ENCODE results near the gene APBA3. TPM values are rescaled to one million over a fixed set of nuclear protein-coding genes. Genes with fewer than 3 reads are reported as not detected.

The APBA3 gene
- total RNA-seq, 2 experiments from 2014 or later, result 45.8 to 50.0 TPM

- no peak for ATAC-seq (ENCODE audit: poor library complexity)
- peaks cover 14 to 15% of the 10 kb centered on the region in 2 experiments for H3K27me3 ChIP-seq (ENCODE audit: control insufficient read depth in 1 of 2, insufficient read depth in 2 of 2, low read length in 2 of 2)
- Mint-ChIP-seq H3K27ac (no peak overlapping the region), H3K4me1 (ENCODE audit: low read depth) (peaks cover 4% of the 10 kb centered on the region), H3K36me3 (ENCODE audit: low read depth) (no peaks in the 10 kb centered on the region), H3K27me3 (peaks cover 8% of the 10 kb centered on the region), H3K4me3 (peak overlapping the region; percentile 82), H3K9me3 (no peaks in the 10 kb centered on the region)
- intact Hi-C loops (cut with DNase I, micrococcal nuclease), result loop anchor here (1.0 to 2.0 kb wide), 2 partner anchors 39 to 100 kb away; partner anchors contain the start of gene APBA3 (in 1 of the 2)
- H3K4me3 ChIP-seq (ENCODE audit: low read length), result peak overlapping the region; percentile 62
- no peak for DNase-seq
- H3K4me1 ChIP-seq (ENCODE audit: insufficient read depth, low read length), result peaks cover 33% of the 10 kb centered on the region
- H3K9me3 ChIP-seq (ENCODE audit: control insufficient read depth in 1 of 2, insufficient read depth in 1 of 2, low read length in 2 of 2), result peaks cover 0 to 5% of the 10 kb centered on the region in 2 experiments
- no peak overlapping the region for H3K27ac ChIP-seq (ENCODE audit: low read depth in 1 of 2, low read length in 2 of 2)
- ChIA-PET POLR2A (interaction anchor here (0.7 to 3.2 kb wide), 8 partner anchors 17 to 101 kb away, joined by 3 to 28 read pairs (median 4); partner anchors contain the start of genes APBA3 and MRPL54), CTCF (interaction anchor here (0.6 to 1.3 kb wide), 2 partner anchors 13 to 41 kb away, joined by 3 read pairs; partner anchors contain the start of gene MRPL54)
- TF ChIP-seq CTCF (IDR thresholded peaks at IDR 0.05), result no peak
- no peaks in the 10 kb centered on the region for H3K36me3 ChIP-seq (ENCODE audit: insufficient read depth, low read length)
Observed at GRCh38 chr19:3721887-3722442, 39.5 kb downstream of the APBA3 start.

GRCh38 chr19:3721131-3721886 is 40.2 kb downstream of the APBA3 start:
- no peaks in the 10 kb centered on the region for H3K36me3 Mint-ChIP-seq (ENCODE audit: low read depth)
- no peaks in the 10 kb centered on the region for H3K9me3 Mint-ChIP-seq
- DNase-seq (peak; percentile 82 to 94 (median 88)), ATAC-seq (ENCODE audit: poor library complexity) (peak; percentile 96)
- peak overlapping the region; percentile 82 for H3K4me3 Mint-ChIP-seq
- Histone ChIP-seq H3K4me1 (ENCODE audit: insufficient read depth, low read length) (peaks cover 33% of the 10 kb centered on the region), H3K27me3 (ENCODE audit: control insufficient read depth in 1 of 2, insufficient read depth in 2 of 2, low read length in 2 of 2) (peaks cover 14 to 15% of the 10 kb centered on the region in 2 experiments), H3K27ac (ENCODE audit: low read depth in 1 of 2, low read length in 2 of 2) (no peak overlapping the region), H3K36me3 (ENCODE audit: insufficient read depth, low read length) (no peaks in the 10 kb centered on the region), H3K9me3 (ENCODE audit: control insufficient read depth in 1 of 2, insufficient read depth in 1 of 2, low read length in 2 of 2) (peaks cover 0 to 5% of the 10 kb centered on the region in 2 experiments), H3K4me3 (ENCODE audit: low read length) (peak overlapping the region; percentile 62)
- TF ChIP-seq CTCF (IDR thresholded peaks at IDR 0.05), result no peak
- H3K4me1 Mint-ChIP-seq (ENCODE audit: low read depth), result peaks cover 4% of the 10 kb centered on the region
- POLR2A ChIA-PET, result interaction anchor here (0.7 to 3.2 kb wide), 7 partner anchors 18 to 101 kb away, joined by 3 to 28 read pairs (median 4); partner anchors contain the start of genes APBA3 and MRPL54
- CTCF ChIA-PET, result interaction anchor here (0.6 to 1.3 kb wide), 3 partner anchors 13 to 292 kb away, joined by 3 read pairs; partner anchors contain the start of gene MRPL54
- no peak overlapping the region for H3K27ac Mint-ChIP-seq
- H3K27me3 Mint-ChIP-seq, result peaks cover 8% of the 10 kb centered on the region
- intact Hi-C loops (cut with DNase I, micrococcal nuclease), result loop anchor here in 1 of 2 experiments (1.0 kb wide), 1 partner anchor 101 kb away; no protein-coding TSS in a partner anchor

- DNase-seq, result no peak
- H3K4me1 Mint-ChIP-seq (ENCODE audit: low read depth), result peaks cover 4% of the 10 kb centered on the region
- ChIA-PET CTCF (interaction anchor here (0.7 to 1.2 kb wide), 2 partner anchors 59 to 291 kb away, joined by 3 read pairs; no protein-coding TSS in a partner anchor), POLR2A (interaction anchor here (3.2 kb wide), 1 partner anchor 42 kb away, joined by 28 read pairs; the partner anchor contains the start of genes APBA3 and MRPL54)
- ATAC-seq (ENCODE audit: poor library complexity), result no peak
- H3K4me3 ChIP-seq (ENCODE audit: low read length), result no peak overlapping the region
- H3K27ac Mint-ChIP-seq, result no peak overlapping the region
- peaks cover 14 to 15% of the 10 kb centered on the region in 2 experiments for H3K27me3 ChIP-seq (ENCODE audit: control insufficient read depth in 1 of 2, insufficient read depth in 2 of 2, low read length in 2 of 2)
- peaks cover 33% of the 10 kb centered on the region for H3K4me1 ChIP-seq (ENCODE audit: insufficient read depth, low read length)
- H3K27me3 Mint-ChIP-seq, result peaks cover 8% of the 10 kb centered on the region
- no peak for TF ChIP-seq CTCF (IDR thresholded peaks at IDR 0.05)
- no peaks in the 10 kb centered on the region for H3K36me3 ChIP-seq (ENCODE audit: insufficient read depth, low read length)
- no peak overlapping the region for H3K27ac ChIP-seq (ENCODE audit: low read depth in 1 of 2, low read length in 2 of 2)
- no peaks in the 10 kb centered on the region for H3K36me3 Mint-ChIP-seq (ENCODE audit: low read depth)
- peaks cover 0 to 5% of the 10 kb centered on the region in 2 experiments for H3K9me3 ChIP-seq (ENCODE audit: control insufficient read depth in 1 of 2, insufficient read depth in 1 of 2, low read length in 2 of 2)
- intact Hi-C loops (cut with DNase I, micrococcal nuclease), result no loop called here
- no peak overlapping the region for H3K4me3 Mint-ChIP-seq
- H3K9me3 Mint-ChIP-seq, result no peaks in the 10 kb centered on the region
Observed at GRCh38 chr19:3720349-3720917, 41.1 kb downstream of the APBA3 start.
